Right atrium auricular region (tissue), 2 donors: ENCODE data around the gene KIF20B. TPM values are rescaled to one million over a fixed set of nuclear protein-coding genes. Genes with fewer than 3 reads are reported as not detected.
"Not testable (repeated sequence)": the region's sequence is repeated elsewhere in the genome, so short reads cannot be mapped to it uniquely, and the experiment has no call there.

Source experiments
- DNase-seq: peaks from one replicate; pipeline ENCODE4 v3.0.0-alpha.2; 2019; ENCODE audit warnings: low spot score
- H3K27ac ChIP-seq, 2 donors: fragments of 200-600 bp; sonication (generic); 1 replicate in 1 of 2; 2 replicates in 1 of 2; pipeline ENCODE4 v1.5.1; 2016 to 2019
- H3K27me3 ChIP-seq, 2 donors: fragments of 200-600 bp; sonication (generic); one replicate each; pipeline versions ENCODE4 v1.5.1 to v1.6.0; 2017 to 2019
- H3K36me3 ChIP-seq: fragments of 200-600 bp; sonication (generic); one replicate; pipeline ENCODE4 v1.5.1; 2016
- H3K4me1 ChIP-seq, 2 donors: fragments of 200-600 bp; sonication (generic); one replicate each; pipeline versions ENCODE4 v1.5.1 to v1.6.0; 2017 to 2019
- H3K4me3 ChIP-seq, 2 donors: fragments of 200-600 bp; sonication (generic); 1 replicate in 1 of 2; 2 replicates in 1 of 2; pipeline ENCODE4 v1.5.1; 2017 to 2019; ENCODE audit warnings: mild to moderate bottlenecking in 1 of 2, moderate library complexity in 1 of 2
- H3K9me3 ChIP-seq, 2 donors: fragments of 200-600 bp; sonication (generic); one replicate each; pipeline ENCODE4 v1.5.1; 2019
- CTCF ChIP-seq, 2 donors: fragments of 200-600 bp; sonication (generic); IDR thresholded peaks; one replicate each; pipeline ENCODE4 v1.5.1; 2019; ENCODE audit warnings: antibody characterized with exemption in 2 of 2
- total RNA-seq, 2 donors: library from RNA; depleted of rRNA; stranded (reverse); fragments of >200 nt; gene quantifications; one replicate each; pipeline ENCODE4 v1.1.0, GENCODE V29; 2016

The KIF20B gene
- total RNA-seq, 2 donors from 2014 or later = 1.1 to 2.9 TPM

GRCh38 chr10:89814278-89814677 lies 112.9 kb downstream of the KIF20B start:
- no peaks in the 10 kb centered on the region for H3K9me3 ChIP-seq

GRCh38 chr10:89815049-89815853 lies 113.9 kb downstream of the KIF20B start:
- no peaks in the 10 kb centered on the region for H3K4me1 ChIP-seq

More at GRCh38 chr10:89814278-89814677, 112.9 kb downstream of the KIF20B start:
- no peak overlapping the region for H3K27ac ChIP-seq
- H3K4me3 ChIP-seq = no peak overlapping the region
- H3K27me3 ChIP-seq = no peaks in the 10 kb centered on the region
- no peak for DNase-seq
- no peak for TF ChIP-seq CTCF (IDR thresholded peaks at IDR 0.05)
- no peaks in the 10 kb centered on the region for H3K36me3 ChIP-seq
- H3K4me1 ChIP-seq = no peaks in the 10 kb centered on the region

GRCh38 chr10:89819008-89819407 lies 117.6 kb downstream of the KIF20B start:
- not testable (repeated sequence) for H3K36me3 ChIP-seq, H3K4me1 ChIP-seq, H3K27ac ChIP-seq, H3K4me3 ChIP-seq, DNase-seq, H3K9me3 ChIP-seq, H3K27me3 ChIP-seq

More at GRCh38 chr10:89815049-89815853, 113.9 kb downstream of the KIF20B start:
- Histone ChIP-seq H3K27ac (no peak overlapping the region), H3K27me3 (no peaks in the 10 kb centered on the region), H3K4me3 (no peak overlapping the region), H3K36me3 (no peaks in the 10 kb centered on the region), H3K9me3 (no peaks in the 10 kb centered on the region)
- DNase-seq = no peak
- TF ChIP-seq CTCF (IDR thresholded peaks at IDR 0.05) = no peak

Other genes with a start within 250 kb of the KIF20B start
- gene SLC16A12, start 166.0 kb upstream of the KIF20B start, total RNA-seq = 10 to 100 TPM in 1 of 2 donors, 1 to 10 TPM in 1; 6.0 to 10.0 TPM
- 10 to 100 TPM in 1 of 2 donors, 1 to 10 TPM in 1; 7.4 to 15.5 TPM for gene PANK1, start 56.3 kb upstream of the KIF20B start, total RNA-seq